Upper lobe of left lung (tissue), 4 donors: ENCODE data around the gene IL1RN.

Experiments used
- CTCF ChIP-seq, 6 experiments: fragments of 450-650 bp in 4 of 6; fragments of 200-600 bp in 2 of 6; sonication (generic) in 2 of 6; IDR thresholded peaks; one replicate each; pipeline ENCODE4 v1.5.1; 2016 to 2019; ENCODE audit warnings: antibody characterized with exemption in 6 of 6
- EP300 ChIP-seq, 4 donors: sonication (generic); formaldehyde crosslinking; IDR thresholded peaks; one replicate each; pipeline ENCODE4 v1.5.1; 2017; ENCODE audit warnings: antibody characterized with exemption in 4 of 4, control low read depth in 2 of 4
- POLR2A ChIP-seq, 4 donors: fragments of 450-650 bp; IDR thresholded peaks; one replicate each; pipeline ENCODE4 v1.5.1; 2016 to 2017; ENCODE audit warnings: antibody characterized with exemption in 4 of 4, mild to moderate bottlenecking in 2 of 4
- POLR2AphosphoS5 ChIP-seq, 2 donors: sonication (generic); formaldehyde crosslinking; IDR thresholded peaks; one replicate each; pipeline ENCODE4 v1.5.1; 2017; ENCODE audit warnings: antibody characterized with exemption in 2 of 2

GRCh38 chr2:113085542-113085941, 41.9 kb upstream of the IL1RN start:
- TF ChIP-seq CTCF (IDR thresholded peaks at IDR 0.05) (no peak), POLR2A (IDR thresholded peaks at IDR 0.05) (no peak), POLR2AphosphoS5 (IDR thresholded peaks at IDR 0.05) (no peak), EP300 (IDR thresholded peaks at IDR 0.05) (no peak)
